ENCODE results near the gene GPC5.

The GPC5 gene

DNA sequence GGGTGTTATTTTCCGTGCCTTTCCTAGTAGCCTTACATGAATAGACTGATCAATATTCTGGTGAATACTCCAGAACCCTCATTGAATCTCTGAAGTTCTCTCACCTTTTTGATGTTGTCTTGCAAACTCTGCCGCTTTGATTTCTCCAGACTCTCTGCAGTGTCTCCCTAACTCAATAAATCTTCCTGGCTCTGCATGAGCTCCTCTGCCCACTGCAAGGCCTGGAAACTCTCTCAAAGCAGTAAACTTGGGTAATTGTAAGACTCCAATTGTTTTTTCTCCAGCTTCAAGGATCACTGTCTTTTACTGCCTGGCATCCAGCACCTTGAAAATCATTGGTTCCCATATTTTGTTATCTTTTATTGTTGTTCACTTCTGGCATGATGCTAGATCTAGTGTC, 198.4 kb downstream of the GPC5 start:
- DNase-seq, result no peak

DNA sequence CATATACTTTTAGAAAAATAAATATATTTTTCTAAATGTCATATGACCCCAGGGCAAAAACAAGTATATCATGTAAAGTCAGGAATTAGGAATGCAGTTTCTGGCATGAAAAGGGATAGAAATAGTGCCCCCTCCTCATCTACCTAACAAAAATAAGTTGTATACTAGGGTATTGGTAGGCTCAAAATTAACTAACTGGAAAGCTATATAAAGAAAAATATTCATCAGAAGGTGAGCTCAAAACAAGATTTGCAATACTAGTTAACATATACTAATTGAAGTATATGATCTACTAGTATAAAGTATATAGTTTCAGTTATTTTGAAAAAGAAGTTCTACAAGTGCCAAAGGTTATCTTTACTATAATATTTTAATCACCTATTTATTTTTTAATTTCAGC, 200.2 kb downstream of the GPC5 start:
- DNase-seq, result no peak

DNA sequence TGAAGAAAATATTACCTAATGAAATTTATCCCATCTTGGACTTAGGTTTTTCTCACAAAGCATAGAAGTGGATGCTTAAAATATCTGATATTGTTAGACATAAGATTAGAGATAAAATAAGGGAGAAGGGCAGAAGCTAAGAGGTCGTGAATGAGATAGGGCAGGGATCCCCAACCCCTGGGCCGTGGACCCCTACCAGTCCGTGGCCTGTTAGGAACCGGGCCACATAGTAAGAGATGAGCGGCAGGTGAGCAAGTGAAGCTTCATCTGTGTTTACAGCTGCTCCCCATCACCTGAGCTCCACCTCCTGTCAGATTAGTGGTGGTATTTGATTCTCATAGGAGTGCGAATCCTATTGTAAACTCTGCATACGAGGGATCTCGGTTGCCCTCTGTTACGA, 202.9 kb downstream of the GPC5 start:
- no peak for DNase-seq

DNA sequence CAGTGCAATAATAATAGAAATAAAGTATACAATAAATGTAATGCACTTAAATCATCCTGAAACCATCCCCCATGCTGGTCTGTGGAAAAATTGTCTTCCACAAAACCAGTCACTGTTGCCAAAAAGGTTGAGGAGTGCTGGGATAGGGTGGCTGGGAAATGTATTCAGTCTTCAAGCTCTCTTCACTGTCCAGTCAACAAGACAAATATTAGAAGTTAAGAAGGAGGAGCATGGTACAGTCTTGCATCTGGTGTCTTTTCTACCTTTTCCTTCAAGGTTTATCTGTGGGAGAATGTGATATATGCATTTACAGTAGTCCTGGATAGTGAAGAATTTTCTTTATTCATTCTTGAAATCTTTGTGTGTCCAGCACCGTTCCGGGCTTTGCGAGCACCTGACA, 203.4 kb downstream of the GPC5 start:
- DNase-seq, result no peak

DNA sequence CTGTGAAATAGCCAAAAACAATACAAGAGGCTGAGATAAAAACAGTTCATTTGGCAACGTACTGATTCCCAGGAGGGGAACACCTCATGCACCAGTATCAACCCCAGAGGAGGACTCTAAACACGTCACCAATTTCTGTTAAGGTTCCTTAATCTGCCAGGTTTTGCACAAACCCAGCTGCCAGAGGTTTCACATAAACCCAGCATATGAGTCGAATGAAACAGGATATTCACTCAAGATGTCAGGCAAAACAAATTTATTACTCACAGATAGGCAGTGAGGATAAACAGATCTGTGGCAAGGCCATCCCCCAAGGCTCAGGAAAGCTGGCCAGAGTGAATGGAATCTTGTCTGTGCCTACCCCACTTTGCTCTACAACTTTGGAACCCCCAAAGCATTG, 210.9 kb downstream of the GPC5 start:
- no peak for DNase-seq

DNA sequence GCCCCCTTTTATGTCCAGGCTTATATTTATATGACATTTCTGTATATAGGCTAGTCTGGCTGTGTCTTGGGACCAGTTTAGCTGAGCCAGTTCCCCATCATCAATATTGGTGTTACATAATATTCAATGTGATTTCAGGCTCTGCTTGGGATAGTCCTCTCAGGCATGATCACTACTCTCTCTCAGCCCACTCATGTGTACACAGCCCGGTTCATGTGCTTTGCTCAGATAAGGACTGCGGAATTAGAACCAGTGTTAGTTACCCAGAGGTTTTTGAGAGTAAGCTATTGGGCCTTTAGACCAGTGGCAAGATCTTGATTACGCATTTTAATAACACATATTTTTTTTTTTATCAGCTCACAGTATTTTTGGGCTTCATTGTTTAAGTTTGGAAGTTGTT, 219.9 kb downstream of the GPC5 start:
- no peak for DNase-seq

DNA sequence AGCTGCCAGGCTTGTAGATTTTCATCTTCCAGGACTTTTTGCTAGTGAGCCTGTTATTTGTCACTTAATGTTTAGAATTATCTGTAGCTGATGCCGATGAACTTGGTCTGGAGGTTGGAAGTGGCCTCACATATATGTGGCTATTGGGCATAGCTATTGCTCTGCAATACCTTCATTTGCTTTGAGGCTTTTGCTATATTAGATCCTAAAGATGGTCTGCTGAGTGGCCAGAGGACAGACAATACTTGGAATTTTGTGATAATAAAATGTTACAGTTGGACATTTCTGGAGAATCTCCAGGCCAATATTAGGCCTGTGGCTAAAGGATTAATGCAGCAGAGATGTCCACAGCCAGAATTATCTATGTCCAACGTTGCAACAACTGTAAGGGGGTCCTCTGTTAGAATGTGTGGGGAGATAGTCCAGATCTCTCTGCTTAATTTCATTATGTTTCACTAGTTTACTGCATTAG, 222.3 kb downstream of the GPC5 start:
- DNase-seq, result no peak

DNA sequence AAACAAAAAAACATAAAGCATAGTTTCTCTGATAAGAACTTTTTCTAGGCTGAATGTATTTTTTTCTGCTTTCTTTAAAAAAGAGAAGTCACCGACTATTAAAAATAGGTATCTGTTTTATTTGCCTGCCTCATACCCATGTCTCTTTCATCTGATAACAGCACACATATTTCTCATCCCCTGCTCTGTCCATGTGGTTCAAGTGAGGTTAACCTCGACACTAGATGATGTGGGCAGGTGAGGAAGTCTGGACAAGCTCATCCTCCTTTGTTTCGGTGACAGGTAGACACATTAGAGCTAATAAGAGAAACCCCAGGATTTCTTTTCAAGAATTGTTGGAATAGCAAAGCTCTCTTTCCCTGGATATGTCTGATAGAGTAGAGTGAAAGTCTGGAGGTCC, 222.7 kb downstream of the GPC5 start:
- DNase-seq, result no peak

DNA sequence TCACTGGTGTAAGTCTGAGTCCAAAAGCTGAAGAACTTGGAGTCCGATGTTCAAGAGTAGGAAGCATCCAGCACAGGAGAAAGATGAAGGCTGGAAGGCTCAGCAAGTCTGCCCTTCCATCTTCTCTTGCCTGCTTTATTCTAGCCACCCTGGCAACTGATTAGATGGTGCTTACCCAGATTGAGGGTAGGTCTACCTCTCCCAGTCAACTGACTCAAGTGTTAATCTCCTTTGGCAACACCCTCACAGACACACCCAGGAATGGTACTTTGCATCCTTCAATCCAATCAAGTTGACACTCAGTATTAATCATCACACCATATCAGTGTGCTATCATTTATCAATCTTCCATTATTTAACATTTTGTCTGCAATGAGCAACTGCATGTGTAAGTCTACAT, 223.5 kb downstream of the GPC5 start:
- DNase-seq, result no peak

DNA sequence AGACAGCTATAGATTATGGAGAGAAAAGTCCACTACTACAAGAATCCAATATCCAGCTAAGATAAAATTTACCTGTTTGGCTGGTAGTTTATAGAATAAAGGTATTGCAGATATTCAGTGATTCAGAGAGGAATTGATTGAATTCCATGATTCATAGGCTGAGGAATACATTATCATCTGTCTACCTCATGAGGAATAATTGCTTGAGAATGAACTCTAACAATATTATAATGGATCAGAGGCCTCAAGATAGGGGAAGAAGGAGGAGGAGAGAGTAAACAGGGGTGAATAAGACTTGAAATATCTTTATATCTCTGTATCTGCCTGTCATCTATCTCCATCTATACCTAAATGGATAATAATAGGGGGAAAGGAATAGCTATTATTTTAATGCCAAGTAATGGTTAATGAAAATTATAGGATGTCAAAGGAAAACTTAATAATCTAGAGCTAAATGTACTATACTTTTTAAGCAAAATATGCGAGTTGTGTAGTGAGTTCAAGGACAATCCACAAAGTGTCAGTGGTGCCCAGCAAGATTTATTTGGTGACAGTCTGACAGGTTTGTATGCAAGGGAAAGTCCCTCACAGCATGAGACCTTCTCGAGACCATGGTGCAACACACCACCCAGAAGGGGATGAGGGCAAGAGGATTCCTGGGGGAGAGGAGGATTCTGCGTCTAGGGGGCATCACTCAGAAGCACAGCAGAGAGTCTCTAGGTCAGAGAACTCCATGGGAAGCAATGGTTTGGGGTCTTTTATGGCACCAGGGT, 224.5 kb downstream of the GPC5 start:
- no peak for DNase-seq

DNA sequence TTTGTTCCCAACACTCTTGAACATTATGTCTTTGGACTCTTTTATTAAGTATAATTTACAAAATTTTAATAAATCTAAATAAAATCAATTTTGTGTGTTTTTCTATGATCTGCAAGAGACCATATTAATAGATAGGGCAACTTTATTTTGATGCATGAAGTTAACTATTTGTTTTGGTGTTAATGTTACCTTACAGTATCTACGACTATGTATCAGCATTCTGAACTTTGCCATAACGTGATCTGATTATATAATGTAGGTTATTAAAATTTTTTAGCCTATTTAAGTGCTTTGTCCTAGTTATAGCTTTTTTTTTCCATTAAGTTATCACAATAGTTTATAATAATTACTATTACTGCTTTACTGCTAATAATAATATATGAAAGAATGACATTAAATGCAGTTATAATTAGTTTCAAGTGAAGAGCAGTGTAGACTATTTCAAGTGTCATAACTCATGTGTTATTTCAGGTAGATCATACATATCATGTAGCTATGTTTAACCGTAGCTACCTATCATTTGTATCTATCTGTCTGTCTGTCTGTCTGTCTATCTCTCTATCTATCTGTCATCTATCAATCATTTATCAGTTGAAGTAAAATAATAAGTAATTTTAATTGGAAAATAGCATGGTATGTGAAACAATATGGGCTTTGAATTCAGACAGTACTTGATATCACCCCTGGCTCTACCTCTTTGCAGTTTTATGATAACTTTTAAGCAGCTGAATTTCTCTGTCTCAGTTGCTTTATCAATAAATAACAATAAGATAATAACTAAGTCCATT, 229.7 kb downstream of the GPC5 start:
- DNase-seq, result no peak

DNA sequence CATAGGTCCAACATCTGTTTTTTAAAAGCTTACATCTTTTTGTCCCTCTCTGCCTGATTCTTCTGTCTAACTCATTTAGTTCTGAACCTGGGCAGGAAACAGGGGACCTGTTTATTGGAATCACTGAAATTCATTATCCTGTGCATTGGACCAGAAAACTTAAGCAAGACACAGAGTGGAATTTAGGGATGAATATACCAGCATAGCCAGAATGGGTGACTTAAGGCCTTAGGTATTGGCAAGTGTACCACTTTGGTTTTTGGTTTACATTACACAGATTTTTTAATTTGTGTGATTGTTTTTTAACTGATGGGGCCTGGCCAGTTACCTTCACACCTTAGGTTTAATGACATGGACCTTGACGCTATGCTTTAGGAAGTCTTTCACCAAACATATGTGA, 232.5 kb downstream of the GPC5 start:
- no peak for DNase-seq

DNA sequence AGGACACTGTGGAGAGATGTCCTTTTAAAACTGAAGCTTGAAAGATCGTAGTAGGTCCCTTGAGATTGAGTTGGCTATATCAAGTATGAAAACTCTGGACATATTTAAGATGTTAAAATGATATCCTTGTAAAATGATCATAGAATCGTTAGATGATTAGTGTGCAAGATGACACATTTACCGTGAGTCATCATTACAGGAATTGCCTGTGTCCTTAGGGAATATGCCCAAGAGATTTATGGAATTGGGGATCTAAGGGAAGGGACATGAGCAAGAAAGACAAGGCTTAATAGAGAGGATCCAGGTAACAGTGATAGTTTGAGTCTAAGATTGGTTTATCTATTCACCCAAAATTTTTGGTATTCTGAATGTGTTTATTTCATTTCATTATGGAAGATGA, 233.7 kb downstream of the GPC5 start:
- DNase-seq, result no peak

DNA sequence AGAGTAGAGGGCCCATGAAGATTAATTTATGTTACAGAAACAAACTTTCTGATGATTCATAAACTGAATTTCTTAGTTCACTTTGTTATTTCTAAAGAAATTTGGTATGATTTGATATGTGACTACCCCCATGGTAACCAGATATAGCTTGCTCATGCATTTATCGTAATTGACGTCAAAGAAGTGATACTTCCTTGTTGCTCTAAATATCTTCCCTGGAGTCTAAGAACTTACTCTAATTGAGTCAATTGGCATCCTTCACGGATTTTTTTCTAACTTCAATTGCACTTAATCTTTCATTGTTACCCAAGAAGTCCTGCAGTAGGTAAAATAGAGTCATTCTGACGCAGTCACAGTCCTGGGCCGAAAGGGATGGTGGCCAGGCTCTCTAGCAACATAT, 240.9 kb downstream of the GPC5 start:
- no peak for DNase-seq

DNA sequence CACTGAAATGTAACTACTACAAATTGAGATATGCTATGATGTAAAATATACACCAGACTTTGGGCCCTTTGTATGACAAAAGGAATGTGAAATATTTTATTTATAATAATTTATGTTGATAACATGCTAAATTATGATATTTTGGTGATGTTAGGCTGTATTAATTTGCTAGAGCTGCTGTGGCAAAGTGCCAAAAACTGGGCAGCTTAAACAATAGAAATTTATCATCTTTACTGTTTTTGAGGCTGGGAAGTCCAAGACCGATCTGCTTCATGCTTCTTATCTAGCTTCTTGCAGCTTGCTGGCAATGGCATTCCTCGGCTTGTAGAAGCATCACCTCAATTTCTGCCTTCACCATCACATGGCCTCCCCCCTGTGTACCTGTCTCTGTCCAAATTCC, 245.0 kb downstream of the GPC5 start:
- DNase-seq, result no peak

DNA sequence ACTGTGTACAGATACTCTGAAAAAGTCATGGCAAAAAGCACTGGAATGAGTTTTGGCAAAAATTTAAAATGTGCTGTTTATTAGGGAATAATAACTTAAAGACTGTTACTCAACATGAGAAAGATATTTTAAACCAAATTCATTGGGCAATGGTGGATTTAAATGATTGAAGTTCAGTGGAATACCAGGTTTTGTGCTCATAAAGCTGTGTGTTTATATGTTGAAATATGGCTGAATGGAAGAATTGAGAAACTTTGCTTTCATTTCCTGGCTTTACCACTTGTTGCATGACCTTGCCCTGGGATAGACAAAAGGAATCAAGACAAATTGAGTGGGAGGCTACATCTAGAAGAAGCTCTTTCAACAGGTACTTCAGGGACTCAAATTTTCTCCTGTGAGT, 246.4 kb downstream of the GPC5 start:
- DNase-seq, result no peak

DNA sequence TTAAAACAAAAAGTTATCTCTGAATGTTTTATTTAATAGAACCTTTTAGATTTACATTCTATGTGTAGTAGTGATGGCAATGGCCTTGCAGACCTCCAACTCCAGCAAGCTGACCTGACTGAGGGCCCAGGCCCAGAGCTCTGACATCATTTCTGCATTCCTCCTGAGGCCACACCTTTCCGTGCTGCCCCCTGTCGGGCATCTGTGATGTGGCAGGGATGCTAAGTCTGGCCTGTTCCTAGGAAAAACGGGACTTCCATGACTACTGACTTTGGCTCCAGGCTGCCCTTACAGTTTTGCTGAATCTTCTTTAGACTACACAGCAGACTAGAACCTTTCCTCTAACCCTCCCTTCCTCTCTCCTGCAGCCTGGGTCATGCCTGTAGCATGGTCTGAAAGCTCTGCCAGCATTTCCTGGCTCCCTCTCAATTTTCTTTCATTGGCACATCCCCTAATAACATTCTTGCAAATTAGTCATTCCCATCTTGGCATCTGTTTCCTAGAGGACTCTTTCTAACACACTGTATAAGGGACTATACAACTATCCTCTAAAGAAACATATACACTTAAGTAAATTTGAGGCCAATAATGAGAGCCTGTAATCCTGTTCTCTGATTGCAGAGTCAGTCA, 249.1 kb downstream of the GPC5 start:
- no peak for DNase-seq

DNA sequence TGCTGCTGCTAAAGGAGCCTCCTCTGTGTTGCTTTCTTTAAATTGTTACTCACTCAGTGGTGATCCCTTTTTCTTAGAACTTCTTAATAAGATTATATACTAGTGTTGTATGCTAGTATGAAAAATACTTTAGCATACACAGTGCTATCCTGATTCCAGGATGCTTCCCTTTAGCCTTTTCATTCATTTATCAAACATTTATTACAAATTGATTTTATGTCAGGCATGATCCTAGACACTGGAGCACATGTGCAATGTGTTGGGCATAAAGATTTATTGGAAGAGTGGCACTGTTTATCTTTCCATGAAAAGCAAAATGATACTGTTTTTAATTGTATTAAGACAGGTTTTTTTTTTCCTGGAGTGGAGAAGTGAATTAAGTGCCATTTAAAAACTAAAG, 249.6 kb downstream of the GPC5 start:
- DNase-seq, result no peak

DNA sequence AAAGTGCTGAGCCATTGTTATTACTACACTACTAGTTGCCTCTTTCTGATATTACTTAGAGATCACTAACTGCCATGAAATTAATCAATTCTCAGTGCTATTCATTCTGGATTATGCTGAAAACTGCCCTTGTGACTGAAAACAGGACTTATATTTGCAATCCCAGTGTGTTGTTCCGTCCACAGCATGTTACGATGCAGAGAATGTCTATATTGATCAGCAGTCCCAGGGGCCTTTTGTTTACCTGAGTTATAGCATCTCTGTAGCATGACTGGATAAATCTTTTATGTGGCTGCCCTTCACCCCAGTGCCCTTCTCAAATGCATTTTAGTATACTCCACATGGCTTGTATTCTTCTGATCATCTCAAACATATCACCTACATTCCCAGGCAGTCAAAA, 251.0 kb downstream of the GPC5 start:
- DNase-seq, result no peak

DNA sequence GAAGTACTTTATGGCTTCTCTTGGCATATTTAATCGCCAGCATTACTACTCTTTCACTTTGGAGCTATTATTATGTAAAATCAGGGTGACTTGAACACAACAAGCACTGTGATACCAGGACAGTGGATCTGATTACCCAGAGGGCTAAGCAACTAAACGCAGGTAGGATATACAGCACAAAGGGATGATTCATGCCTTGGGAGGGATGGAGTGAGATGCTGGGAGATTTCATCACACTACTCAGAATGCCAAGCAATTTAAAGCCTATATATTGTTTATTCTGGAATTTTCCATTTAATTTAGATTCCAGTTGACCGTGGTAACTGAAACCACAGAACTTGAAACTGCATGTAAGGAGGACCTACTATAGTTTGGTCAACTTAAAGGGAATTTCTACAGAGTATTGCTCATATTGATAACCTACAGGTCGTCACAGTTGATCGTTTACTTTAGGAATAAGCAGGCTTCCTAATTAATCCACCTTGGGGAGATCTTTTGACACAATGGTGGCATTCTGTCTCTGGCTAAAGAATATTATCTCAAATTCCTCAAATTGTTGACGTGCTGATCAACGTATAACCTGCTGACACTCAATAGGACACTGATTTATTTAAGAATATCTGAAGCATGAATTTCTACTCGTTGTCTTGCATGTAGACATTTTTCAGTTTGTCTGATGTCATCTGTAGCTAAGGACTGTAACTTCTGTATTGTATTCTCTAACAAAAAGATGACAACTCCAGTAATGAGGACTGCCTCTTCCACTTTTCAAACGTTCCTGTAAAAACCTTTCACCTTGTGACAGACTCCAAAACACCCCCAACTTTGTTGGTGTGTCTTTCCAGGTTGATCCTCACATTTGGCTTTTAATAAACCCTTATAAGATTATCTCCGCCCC, 254.2 kb downstream of the GPC5 start:
- no peak for DNase-seq

DNA sequence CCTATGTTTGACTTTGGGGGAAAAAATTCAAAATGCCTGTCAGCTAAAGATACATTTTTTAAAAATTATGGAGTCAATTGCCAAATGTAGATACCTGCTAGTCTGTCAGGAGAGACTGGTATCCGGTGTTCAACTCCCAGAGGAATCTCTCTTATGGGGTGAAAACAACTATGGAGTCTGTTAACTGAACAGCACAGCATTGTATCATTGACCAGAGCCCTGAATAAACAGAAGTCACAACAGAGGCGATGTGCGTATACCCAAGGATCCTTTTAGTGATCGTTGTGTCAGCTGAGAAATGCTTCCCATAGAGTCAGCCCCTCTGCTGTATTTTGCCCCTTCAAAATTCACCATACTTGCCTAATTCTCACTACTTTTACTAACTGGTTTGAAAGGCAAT, 257.3 kb downstream of the GPC5 start:
- DNase-seq, result no peak

DNA sequence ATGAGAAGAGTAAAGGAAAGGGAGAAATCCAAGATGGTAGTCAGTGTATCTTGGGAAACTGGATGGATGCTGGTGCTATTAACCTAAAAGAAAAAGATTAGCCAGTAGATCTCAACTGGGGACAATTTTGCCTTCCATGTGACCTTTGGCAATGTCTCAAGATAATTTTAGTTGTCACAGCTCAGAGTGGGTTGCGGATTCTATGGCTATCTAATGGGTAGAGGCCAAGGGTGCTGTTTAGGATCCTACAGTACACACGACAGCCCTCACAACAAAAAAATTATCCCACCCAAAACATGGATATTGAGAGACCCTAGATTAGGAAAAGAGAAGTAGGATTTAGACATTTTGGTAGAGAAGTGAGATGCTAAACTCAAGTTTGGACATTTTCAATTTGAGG, 258.9 kb downstream of the GPC5 start:
- no peak for DNase-seq

Data from NCI-H1105 (cell line).